Measurements from ENCODE around the gene SH3GL1.

The SH3GL1 gene

DNA sequence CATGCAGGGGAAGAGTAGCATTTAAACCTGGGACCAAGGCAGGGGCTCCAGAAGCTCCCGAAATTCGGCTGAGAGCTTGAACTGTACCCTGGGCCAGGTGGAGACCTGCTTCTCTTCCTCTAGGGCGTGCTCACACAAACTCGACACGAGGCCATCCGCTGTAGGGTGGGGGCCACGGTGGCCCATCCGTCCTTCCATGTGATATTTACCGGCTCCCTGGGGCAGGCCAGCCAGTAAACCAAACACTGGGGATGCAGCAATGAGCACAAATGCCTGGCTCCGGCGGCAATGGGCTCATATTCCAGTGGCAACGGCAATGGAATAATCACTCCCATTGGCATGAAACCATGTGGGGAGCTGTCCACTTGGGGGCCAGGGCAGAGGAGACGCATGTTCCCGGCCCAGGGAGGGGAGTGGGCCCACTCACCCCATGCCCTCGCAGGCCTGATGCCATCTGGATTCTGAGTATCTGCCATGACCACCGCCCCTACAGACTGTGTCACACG, 10.8 kb downstream of the SH3GL1 start:
- Histone ChIP-seq H3K4me1 (ENCODE audit: insufficient read depth, poor library complexity, severe bottlenecking) (peaks cover 36% of the 10 kb centered on the region), H3K9me3 (ENCODE audit: severe bottlenecking) (no peaks in the 10 kb centered on the region), H3K36me3 (ENCODE audit: low read depth) (peaks cover 20% of the 10 kb centered on the region), H3K27ac (ENCODE audit: poor library complexity, severe bottlenecking) (peak overlapping the region; percentile 94), H3K27me3 (ENCODE audit: insufficient read depth, poor library complexity, severe bottlenecking) (no peaks in the 10 kb centered on the region), H3K4me3 (ENCODE audit: severe bottlenecking) (no peak overlapping the region)
- TF ChIP-seq CTCF (IDR thresholded peaks at IDR 0.05; ENCODE audit: poor library complexity, severe bottlenecking): no peak
- DNase-seq (ENCODE audit: low spot score) (no peak), ATAC-seq (ENCODE audit: low read depth) (no peak)

DNA sequence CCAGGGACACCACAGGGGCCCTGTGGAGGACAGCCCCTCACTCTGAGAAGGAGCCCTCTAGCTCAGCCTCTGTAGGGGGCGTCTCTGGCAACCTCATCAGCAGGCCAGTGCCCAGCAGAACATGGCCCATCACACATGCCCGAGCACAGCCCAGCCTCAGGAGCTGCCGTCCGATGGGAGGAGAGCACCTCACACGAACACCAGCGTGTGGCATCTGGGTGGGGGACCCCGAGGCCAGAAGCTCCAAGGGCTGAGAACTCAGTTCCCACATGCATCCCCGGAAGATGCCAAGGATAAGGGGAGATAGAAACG, 11.3 kb downstream of the SH3GL1 start:
- no peak for DNase-seq (ENCODE audit: low spot score)
- no peak for ATAC-seq (ENCODE audit: low read depth)
- Histone ChIP-seq H3K27me3 (ENCODE audit: insufficient read depth, poor library complexity, severe bottlenecking) (no peaks in the 10 kb centered on the region), H3K9me3 (ENCODE audit: severe bottlenecking) (no peaks in the 10 kb centered on the region), H3K27ac (ENCODE audit: poor library complexity, severe bottlenecking) (peak overlapping the region; percentile 94), H3K36me3 (ENCODE audit: low read depth) (peaks cover 19% of the 10 kb centered on the region), H3K4me1 (ENCODE audit: insufficient read depth, poor library complexity, severe bottlenecking) (peaks cover 36% of the 10 kb centered on the region), H3K4me3 (ENCODE audit: severe bottlenecking) (no peak overlapping the region)
- no peak for TF ChIP-seq CTCF (IDR thresholded peaks at IDR 0.05; ENCODE audit: poor library complexity, severe bottlenecking)

DNA sequence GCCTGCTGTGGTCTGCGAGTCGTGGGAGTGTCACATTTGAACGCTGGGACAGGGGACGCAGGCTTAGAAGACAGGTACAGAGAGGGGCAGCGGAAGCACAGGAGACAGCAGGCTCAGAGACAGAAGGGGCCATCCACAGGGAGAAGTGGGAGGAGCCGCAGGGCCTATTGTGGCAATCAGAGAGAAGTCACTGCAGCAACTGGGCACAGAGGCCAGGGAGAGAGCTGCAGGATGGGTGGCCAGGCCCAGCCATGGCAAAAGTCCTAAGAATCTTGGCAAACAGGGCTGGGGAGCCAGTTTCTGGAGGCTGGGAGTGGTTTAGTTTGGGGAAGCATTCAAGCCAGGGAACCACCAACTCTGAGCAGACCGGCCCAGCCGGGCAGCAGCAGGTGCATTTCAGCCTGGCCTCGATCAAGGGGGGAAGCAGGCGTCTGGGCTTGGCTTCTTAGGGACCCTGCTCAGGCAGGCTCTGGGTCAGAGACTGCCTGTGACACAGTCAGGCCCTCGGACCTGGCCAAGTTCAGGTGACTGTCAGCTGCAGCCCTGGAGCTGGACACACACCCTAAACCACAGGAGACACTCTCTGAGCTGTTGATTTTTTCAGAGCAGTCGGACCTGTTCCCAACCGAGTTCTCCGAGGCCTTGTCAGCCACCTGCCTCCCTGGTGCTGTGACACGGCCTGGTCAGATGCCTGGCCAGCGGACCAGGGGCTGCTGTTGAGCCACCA, 11.8 kb downstream of the SH3GL1 start:
- ATAC-seq (ENCODE audit: low read depth) (no peak), DNase-seq (ENCODE audit: low spot score) (no peak)
- H3K4me3 ChIP-seq (ENCODE audit: severe bottlenecking): no peak overlapping the region
- no peaks in the 10 kb centered on the region for H3K9me3 ChIP-seq (ENCODE audit: severe bottlenecking)
- H3K36me3 ChIP-seq (ENCODE audit: low read depth): peaks cover 19% of the 10 kb centered on the region
- peak overlapping the region; percentile 94 for H3K27ac ChIP-seq (ENCODE audit: poor library complexity, severe bottlenecking)
- peaks cover 36% of the 10 kb centered on the region for H3K4me1 ChIP-seq (ENCODE audit: insufficient read depth, poor library complexity, severe bottlenecking)
- no peaks in the 10 kb centered on the region for H3K27me3 ChIP-seq (ENCODE audit: insufficient read depth, poor library complexity, severe bottlenecking)
- TF ChIP-seq CTCF (IDR thresholded peaks at IDR 0.05; ENCODE audit: poor library complexity, severe bottlenecking): no peak

GRCh38 chr19:4386041-4386782, 14.1 kb downstream of the SH3GL1 start:
- Histone ChIP-seq H3K27ac (ENCODE audit: poor library complexity, severe bottlenecking) (no peak overlapping the region), H3K36me3 (ENCODE audit: low read depth) (peaks cover 19% of the 10 kb centered on the region), H3K27me3 (ENCODE audit: insufficient read depth, poor library complexity, severe bottlenecking) (no peaks in the 10 kb centered on the region), H3K4me1 (ENCODE audit: insufficient read depth, poor library complexity, severe bottlenecking) (peaks cover 20% of the 10 kb centered on the region), H3K9me3 (ENCODE audit: severe bottlenecking) (no peaks in the 10 kb centered on the region), H3K4me3 (ENCODE audit: severe bottlenecking) (no peak overlapping the region)
- no peak for TF ChIP-seq CTCF (IDR thresholded peaks at IDR 0.05; ENCODE audit: poor library complexity, severe bottlenecking)
- DNase-seq (ENCODE audit: low spot score) (no peak), ATAC-seq (ENCODE audit: low read depth) (no peak)

Data from RWPE2 (cell line).